ENCODE data around the gene ATCAY. TPM values are rescaled to one million over a fixed set of nuclear protein-coding genes. Genes with fewer than 3 reads are reported as not detected.

The ATCAY gene
- total RNA-seq, 2 donors from 2014 or later, result 0.58 to 2.8 TPM

DNA sequence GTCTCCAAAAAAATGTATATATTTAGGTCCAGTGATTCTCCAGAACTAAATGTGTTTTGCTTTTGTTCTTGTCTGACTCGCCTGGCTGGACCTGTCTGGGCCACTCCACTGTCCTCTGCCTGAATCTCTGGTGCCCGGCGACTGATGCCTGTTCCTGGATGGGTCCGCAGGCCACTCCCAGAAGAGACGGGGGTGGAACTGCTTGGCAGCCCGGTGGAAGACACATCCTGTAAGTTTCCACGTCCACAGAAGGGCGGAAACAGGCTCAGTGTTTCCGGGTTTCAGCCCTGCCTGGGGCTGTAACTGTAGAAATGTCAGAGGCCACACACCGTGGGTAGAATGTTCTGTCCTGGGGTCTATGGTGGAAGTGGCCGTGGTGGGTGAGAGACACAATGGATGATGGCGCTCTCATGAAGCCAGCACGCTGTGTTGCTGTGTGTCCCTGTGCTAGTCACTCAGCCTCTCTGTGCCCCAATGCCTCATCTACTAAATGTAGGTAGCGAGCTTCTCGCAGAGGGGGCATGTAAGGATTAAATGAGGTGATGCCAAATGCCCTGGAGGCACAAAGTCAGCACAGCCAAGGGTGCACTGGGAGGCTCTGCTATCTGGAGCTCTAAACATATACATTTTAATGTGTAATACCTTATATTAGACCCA lies 22.0 kb downstream of the ATCAY start:
- TF ChIP-seq, protein P1, sequence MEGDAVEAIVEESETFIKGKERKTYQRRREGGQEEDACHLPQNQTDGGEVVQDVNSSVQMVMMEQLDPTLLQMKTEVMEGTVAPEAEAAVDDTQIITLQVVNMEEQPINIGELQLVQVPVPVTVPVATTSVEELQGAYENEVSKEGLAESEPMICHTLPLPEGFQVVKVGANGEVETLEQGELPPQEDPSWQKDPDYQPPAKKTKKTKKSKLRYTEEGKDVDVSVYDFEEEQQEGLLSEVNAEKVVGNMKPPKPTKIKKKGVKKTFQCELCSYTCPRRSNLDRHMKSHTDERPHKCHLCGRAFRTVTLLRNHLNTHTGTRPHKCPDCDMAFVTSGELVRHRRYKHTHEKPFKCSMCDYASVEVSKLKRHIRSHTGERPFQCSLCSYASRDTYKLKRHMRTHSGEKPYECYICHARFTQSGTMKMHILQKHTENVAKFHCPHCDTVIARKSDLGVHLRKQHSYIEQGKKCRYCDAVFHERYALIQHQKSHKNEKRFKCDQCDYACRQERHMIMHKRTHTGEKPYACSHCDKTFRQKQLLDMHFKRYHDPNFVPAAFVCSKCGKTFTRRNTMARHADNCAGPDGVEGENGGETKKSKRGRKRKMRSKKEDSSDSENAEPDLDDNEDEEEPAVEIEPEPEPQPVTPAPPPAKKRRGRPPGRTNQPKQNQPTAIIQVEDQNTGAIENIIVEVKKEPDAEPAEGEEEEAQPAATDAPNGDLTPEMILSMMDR (conservative IDR thresholded peaks at IDR 0.05), result no peak
- Mint-ChIP-seq H3K36me3 (ENCODE audit: low read depth) (peaks cover 4% of the 10 kb centered on the region), H3K4me1 (no peaks in the 10 kb centered on the region), H3K9me3 (peaks cover 15% of the 10 kb centered on the region), H3K4me3 (no peak overlapping the region), H3K27ac (no peak overlapping the region), H3K27me3 (ENCODE audit: insufficient read depth) (no peaks in the 10 kb centered on the region)
- Histone ChIP-seq H3K4me1 (ENCODE audit: control insufficient read depth, insufficient read depth, low read length) (no peaks in the 10 kb centered on the region), H3K4me3 (ENCODE audit: low read length) (no peak overlapping the region), H3K27ac (ENCODE audit: low read depth, low read length) (no peak overlapping the region), H3K27me3 (ENCODE audit: control insufficient read depth, insufficient read depth, low read length, poor library complexity, severe bottlenecking) (no peaks in the 10 kb centered on the region), H3K9me3 (ENCODE audit: control insufficient read depth, low read length) (peaks cover 7% of the 10 kb centered on the region), H3K36me3 (ENCODE audit: control insufficient read depth, insufficient read depth, low read length) (no peaks in the 10 kb centered on the region), H3K9ac (ENCODE audit: extremely low read depth, low read length, poor library complexity, severe bottlenecking) (no peak overlapping the region)
- no peak for DNase-seq
- WGBS, 2 experiments (ENCODE audit: insufficient coverage in 1 of 2, insufficient read length in 1 of 2), result 91 to 92% methylated on average over 13 to 15 of the region's 15 CpGs

DNA sequence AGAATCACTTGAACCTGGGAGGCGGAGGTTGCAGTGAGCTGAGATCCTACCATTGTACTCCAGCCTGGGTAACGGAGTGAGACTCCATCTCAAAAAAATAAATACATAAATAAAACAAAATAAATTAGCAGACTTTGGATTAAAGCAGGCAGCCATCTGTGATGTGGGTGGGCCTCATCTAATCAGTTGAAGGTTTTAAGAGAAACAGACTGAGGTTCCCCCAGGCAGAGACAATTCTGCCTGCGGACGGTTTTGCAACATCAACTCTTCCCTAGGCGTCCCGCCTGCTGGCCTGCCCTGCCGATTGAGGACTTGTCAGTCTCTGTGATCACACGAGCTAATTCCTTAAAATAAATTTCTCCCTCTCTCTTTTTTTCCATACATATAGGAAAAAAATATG lies 23.7 kb downstream of the ATCAY start:
- Mint-ChIP-seq H3K4me3 (no peak overlapping the region), H3K9me3 (peaks cover 7% of the 10 kb centered on the region), H3K27ac (no peak overlapping the region), H3K27me3 (ENCODE audit: insufficient read depth) (no peaks in the 10 kb centered on the region), H3K4me1 (no peaks in the 10 kb centered on the region), H3K36me3 (ENCODE audit: low read depth) (peaks cover 4% of the 10 kb centered on the region)
- Histone ChIP-seq H3K9ac (ENCODE audit: extremely low read depth, low read length, poor library complexity, severe bottlenecking) (no peak overlapping the region), H3K27me3 (ENCODE audit: control insufficient read depth, insufficient read depth, low read length, poor library complexity, severe bottlenecking) (no peaks in the 10 kb centered on the region), H3K27ac (ENCODE audit: low read depth, low read length) (no peak overlapping the region), H3K4me1 (ENCODE audit: control insufficient read depth, insufficient read depth, low read length) (no peaks in the 10 kb centered on the region), H3K4me3 (ENCODE audit: low read length) (no peak overlapping the region), H3K9me3 (ENCODE audit: control insufficient read depth, low read length) (no peaks in the 10 kb centered on the region), H3K36me3 (ENCODE audit: control insufficient read depth, insufficient read depth, low read length) (no peaks in the 10 kb centered on the region)
- no peak for DNase-seq
- WGBS, 2 experiments (ENCODE audit: insufficient coverage in 1 of 2, insufficient read length in 1 of 2), result 93 to 95% methylated on average over 3 to 7 of the region's 8 CpGs
- TF ChIP-seq, protein P1 (conservative IDR thresholded peaks at IDR 0.05), result no peak

GRCh38 chr19:3907626-3908265 lies 27.3 kb downstream of the ATCAY start:
- Mint-ChIP-seq H3K4me1 (no peaks in the 10 kb centered on the region), H3K27ac (no peak overlapping the region), H3K36me3 (ENCODE audit: low read depth) (peaks cover 7% of the 10 kb centered on the region), H3K9me3 (peaks cover 19% of the 10 kb centered on the region), H3K27me3 (ENCODE audit: insufficient read depth) (no peaks in the 10 kb centered on the region), H3K4me3 (no peak overlapping the region)
- peaks cover 11% of the 10 kb centered on the region for H3K9me3 ChIP-seq (ENCODE audit: control insufficient read depth, low read length)
- no peak overlapping the region for H3K9ac ChIP-seq (ENCODE audit: extremely low read depth, low read length, poor library complexity, severe bottlenecking)
- 91 to 93% methylated on average over 33 to 50 of the region's 50 CpGs for WGBS, 2 experiments (ENCODE audit: insufficient coverage in 1 of 2, insufficient read length in 1 of 2)
- H3K4me1 ChIP-seq (ENCODE audit: control insufficient read depth, insufficient read depth, low read length), result no peaks in the 10 kb centered on the region
- no peak overlapping the region for H3K4me3 ChIP-seq (ENCODE audit: low read length)
- no peaks in the 10 kb centered on the region for H3K27me3 ChIP-seq (ENCODE audit: control insufficient read depth, insufficient read depth, low read length, poor library complexity, severe bottlenecking)
- TF ChIP-seq, protein P1 (conservative IDR thresholded peaks at IDR 0.05), result no peak
- H3K36me3 ChIP-seq (ENCODE audit: control insufficient read depth, insufficient read depth, low read length), result no peaks in the 10 kb centered on the region
- H3K27ac ChIP-seq (ENCODE audit: low read depth, low read length), result no peak overlapping the region
- no peak for DNase-seq

All from endodermal cell (in vitro differentiated cells).